Mucosa of descending colon (tissue), 3 donors: Measurements from ENCODE around the gene DRD2. TPM values are rescaled to one million over a fixed set of nuclear protein-coding genes. Genes with fewer than 3 reads are reported as not detected.

Experiments used
- ATAC-seq: fragments of 200-7000 bp; cut with Tn5 transposase; one replicate; pipeline ENCODE4 v1.9.1; 2020; ENCODE audit warnings: mild to moderate bottlenecking, moderate library complexity
- DNase-seq, 3 donors: peaks; one replicate each; pipeline ENCODE4 v3.0.0-alpha.2; 2020
- H3K36me3 ChIP-seq: fragments of 200-600 bp; one replicate; pipeline ENCODE4 v1.8.0; 2021; ENCODE audit warnings: low read depth, mild to moderate bottlenecking
- H3K4me1 ChIP-seq: fragments of 200-600 bp; one replicate; pipeline ENCODE4 v1.8.0; 2021; ENCODE audit warnings: low read depth, mild to moderate bottlenecking
- H3K4me3 ChIP-seq: fragments of 200-600 bp; one replicate; pipeline ENCODE4 v1.8.0; 2021; ENCODE audit warnings: mild to moderate bottlenecking
- H3K9me3 ChIP-seq: fragments of 200-600 bp; one replicate; pipeline ENCODE4 v1.8.0; 2021; ENCODE audit warnings: mild to moderate bottlenecking
- CTCF ChIP-seq: fragments of 200-600 bp; IDR thresholded peaks from one replicate; pipeline ENCODE4 v1.8.0; 2022; ENCODE audit warnings: antibody characterized with exemption, mild to moderate bottlenecking
- intact Hi-C, 2 donors: fragments of 100-400 bp; cut with DNase I in 1 of 2; cut with micrococcal nuclease in 1 of 2; formaldehyde crosslinking; loops; one replicate each; pipeline versions ENCODE4 v1.11.0 to v1.11.1; 2022; cut with DNase I, micrococcal nuclease
- microRNA-seq: library from miRNA; unstranded; fragments of <30 nt; microRNA quantifications from one replicate; pipeline ENCODE4, GENCODE V29; 2019
- total RNA-seq, 3 donors: library from RNA; stranded (reverse); fragmentation: NEBNext Ultra II Directional in 2 of 3; extraction: Animal tissue kit (Norgen Biotek cat#: 25700) in 2 of 3; gene quantifications; one replicate each; pipeline versions ENCODE4 v1.2.1 to v1.2.4, GENCODE V29; 2021 to 2023
- donor health status: DM: no; HTN: no; CAD: no; lungs with moderate emphysema.
- donor health status: DM: no; HTN: no; CAD: no.
- donor health status: DM: no; HTN: yes; CAD: no.

Gene DRD2
- total RNA-seq, 3 donors from 2014 or later: 0.22 to 0.41 (median 0.39) TPM

- H3K36me3 ChIP-seq: no peaks in the 10 kb centered on the region
- intact Hi-C loops: no loop called here
- H3K4me3 ChIP-seq: no peak overlapping the region
- no peaks in the 10 kb centered on the region for H3K4me1 ChIP-seq
- DNase-seq (no peak), ATAC-seq (no peak)
- no peak for TF ChIP-seq CTCF
- no peaks in the 10 kb centered on the region for H3K9me3 ChIP-seq
Measured at GRCh38 chr11:113363996-113364641, 111.1 kb downstream of the DRD2 start.

DNA sequence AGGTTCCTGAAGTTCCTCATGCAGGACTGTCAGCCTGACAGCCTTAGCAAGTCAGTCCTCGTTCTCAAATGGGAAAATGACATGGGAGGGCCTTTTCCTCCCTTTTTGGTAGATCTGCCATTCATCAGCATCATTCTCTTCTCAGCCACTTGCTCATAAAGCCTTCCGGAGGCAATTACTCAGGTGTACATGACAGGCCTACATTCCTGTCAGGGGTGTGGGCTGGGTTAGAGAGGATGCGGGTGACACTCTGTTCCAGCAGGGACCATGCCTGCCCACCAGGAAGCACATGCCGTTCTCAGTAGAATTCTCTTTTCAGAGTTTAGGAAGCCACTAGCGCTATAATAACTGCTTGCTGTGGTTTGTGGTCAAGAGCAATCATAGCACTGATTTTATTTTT lies 111.8 kb downstream of the DRD2 start:
- no peak for DNase-seq
- no peaks in the 10 kb centered on the region for H3K9me3 ChIP-seq
- intact Hi-C loops: no loop called here
- no peaks in the 10 kb centered on the region for H3K36me3 ChIP-seq
- H3K4me1 ChIP-seq: no peaks in the 10 kb centered on the region
- H3K4me3 ChIP-seq: no peak overlapping the region
- TF ChIP-seq CTCF: no peak
- no peak for ATAC-seq

Small RNA genes lying within 50 kb of the gene (microRNA-seq; reads per million reads assigned to microRNA genes)
- not detected for gene MIR4301

Other genes starting within 250 kb of the DRD2 start
- gene TTC12, start 160.8 kb downstream of the DRD2 start, total RNA-seq: 10 to 100 TPM; 13.5 to 20.7 (median 16.6) TPM
- gene ANKK1, start 87.6 kb downstream of the DRD2 start, total RNA-seq: under 1 TPM; 0.19 to 0.28 (median 0.26) TPM
- gene TMPRSS5, start 230.9 kb upstream of the DRD2 start, total RNA-seq: 1 to 10 TPM in 1 of 3 donors, under 1 TPM in 2; 0.70 to 1.6 (median 0.81) TPM